IMR-90 (cell line): Measurements from ENCODE around the gene HYOU1.

ENCODE experiments used
- CTCF ChIP-seq: conservative IDR thresholded peaks from 2 replicates; pipeline ENCODE4 v1.5.1; 2012; ENCODE audit warnings: mild to moderate bottlenecking, low read depth, low read length, improper control_type of control experiment
- MAFK ChIP-seq: IDR thresholded peaks from 2 replicates; pipeline ENCODE4 v1.6.1; 2012; ENCODE audit warnings: low read depth, low read length, improper control_type of control experiment
- MXI1 ChIP-seq: IDR thresholded peaks from 2 replicates; pipeline ENCODE4 v1.6.1; 2012; ENCODE audit warnings: low read depth, mild to moderate bottlenecking, low read length, moderate library complexity, borderline replicate concordance
- POLR2A ChIP-seq: IDR thresholded peaks from 2 replicates; pipeline ENCODE4 v1.6.1; 2012; ENCODE audit warnings: mild to moderate bottlenecking, low read depth, low read length
- RFX5 ChIP-seq: IDR thresholded peaks from 2 replicates; pipeline ENCODE4 v1.8.0; 2012; ENCODE audit warnings: low read depth, mild to moderate bottlenecking, low read length, moderate library complexity

GRCh38 chr11:119014209-119014924 is 42.6 kb downstream of the HYOU1 start:
- no peak for TF ChIP-seq CTCF
- no peak for TF ChIP-seq MAFK
- no peak for TF ChIP-seq RFX5
- TF ChIP-seq MXI1, result no peak
- peak; percentile 20; the same call in 1 of the 2 replicates for TF ChIP-seq POLR2A
